Amygdala (tissue), 56 donors: ENCODE data around the gene GTF2H2.
"Not testable (repeated sequence)": the region's sequence is repeated elsewhere in the genome, so short reads cannot be mapped to it uniquely, and the experiment has no call there.

ENCODE experiments used
- DNase-seq, 56 donors: peaks; one replicate each; lab custom pipeline; 2025; lab: John Stamatoyannopoulos, UW

GTF2H2 gene

DNA sequence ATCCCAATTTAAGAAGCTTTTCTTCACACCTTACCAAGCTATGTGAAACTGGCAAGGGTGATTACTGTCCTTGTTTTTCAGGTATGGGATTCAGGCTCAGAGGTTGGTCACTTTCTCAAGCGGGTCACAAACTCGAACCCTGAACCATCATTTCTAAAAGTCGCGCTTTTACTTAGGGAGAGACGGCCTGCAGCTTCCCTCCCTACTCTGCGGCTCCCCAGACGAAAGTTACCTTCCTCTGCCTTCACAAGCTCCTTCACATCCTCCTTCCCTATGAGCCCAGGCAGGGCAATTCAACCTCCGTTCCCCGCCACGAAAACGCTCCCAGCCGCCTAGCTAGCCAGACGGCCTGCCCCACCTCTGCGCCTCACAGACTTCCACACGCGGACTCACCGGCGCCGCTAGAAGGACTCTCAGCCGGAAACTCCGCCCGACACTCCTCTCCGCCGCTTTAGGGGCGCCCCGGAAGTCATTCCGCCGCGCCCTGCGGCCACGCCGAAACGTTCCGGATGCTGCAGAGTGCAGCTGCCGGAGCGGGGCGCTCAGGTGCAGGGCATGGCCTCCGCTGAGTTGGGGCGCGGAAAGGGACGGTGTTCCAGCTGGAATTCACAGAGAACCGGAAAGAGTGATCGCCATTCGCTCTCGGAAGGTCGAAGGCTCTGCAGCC lies at the start of gene GTF2H2:
Gene GTF2H2, minus strand, starts transcription at position 415 of the 667 bp plus-strand sequence. CDS start 4,913 bp downstream, outside the sequence.
- DNase-seq: not testable (repeated sequence)

GRCh38 chr5:71109730-71110275 lies 42.3 kb upstream of the GTF2H2 start:
- DNase-seq: not testable (repeated sequence)

- not testable (repeated sequence) for DNase-seq
Measured at GRCh38 chr5:71099996-71100395, 32.5 kb upstream of the GTF2H2 start.

GRCh38 chr5:71097930-71098203 lies 30.4 kb upstream of the GTF2H2 start:
- DNase-seq: not testable (repeated sequence)

GRCh38 chr5:71097173-71097929 lies 29.9 kb upstream of the GTF2H2 start:
- not testable (repeated sequence) for DNase-seq

DNA sequence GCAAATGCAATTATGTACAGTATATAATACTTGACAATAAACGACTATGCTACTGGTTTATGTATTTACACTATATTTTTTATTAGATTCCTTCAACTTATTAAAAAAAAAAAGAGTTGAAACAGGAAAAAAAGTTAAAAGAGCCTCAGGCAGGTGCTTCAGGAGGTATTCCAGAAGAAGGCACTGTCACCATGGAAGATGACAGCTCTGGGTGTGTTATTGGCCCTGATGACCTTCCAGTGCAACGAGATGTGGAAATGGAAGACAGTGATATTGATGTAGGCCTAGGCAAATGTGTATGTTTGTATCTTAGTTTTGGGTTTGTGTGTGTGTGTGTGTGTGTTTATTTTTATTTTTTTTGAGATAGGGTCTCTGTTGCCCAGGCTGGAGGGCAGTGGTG lies 22.3 kb upstream of the GTF2H2 start:
- DNase-seq: not testable (repeated sequence)

GRCh38 chr5:71088754-71089153 lies 21.3 kb upstream of the GTF2H2 start:
- DNase-seq: not testable (repeated sequence)

DNA sequence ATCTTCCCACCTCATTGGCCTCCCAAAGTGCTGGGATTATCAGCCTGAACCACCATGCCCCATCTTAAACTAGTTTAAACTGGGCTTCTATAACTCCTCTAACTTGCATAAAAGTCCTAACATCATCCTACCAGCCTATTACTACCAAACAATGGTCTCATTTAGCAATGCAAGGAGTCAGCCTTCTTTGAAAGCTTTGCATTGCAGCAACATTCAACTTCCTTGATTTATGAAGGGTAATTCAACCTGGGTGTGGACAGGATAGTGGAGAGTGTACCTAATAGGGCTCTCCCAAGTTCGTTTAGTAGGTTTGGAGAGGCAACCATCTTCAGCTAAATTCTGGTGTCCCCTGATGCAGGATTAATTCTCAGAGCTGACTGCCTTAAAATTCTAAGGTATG lies 18.7 kb upstream of the GTF2H2 start:
- DNase-seq: not testable (repeated sequence)

DNA sequence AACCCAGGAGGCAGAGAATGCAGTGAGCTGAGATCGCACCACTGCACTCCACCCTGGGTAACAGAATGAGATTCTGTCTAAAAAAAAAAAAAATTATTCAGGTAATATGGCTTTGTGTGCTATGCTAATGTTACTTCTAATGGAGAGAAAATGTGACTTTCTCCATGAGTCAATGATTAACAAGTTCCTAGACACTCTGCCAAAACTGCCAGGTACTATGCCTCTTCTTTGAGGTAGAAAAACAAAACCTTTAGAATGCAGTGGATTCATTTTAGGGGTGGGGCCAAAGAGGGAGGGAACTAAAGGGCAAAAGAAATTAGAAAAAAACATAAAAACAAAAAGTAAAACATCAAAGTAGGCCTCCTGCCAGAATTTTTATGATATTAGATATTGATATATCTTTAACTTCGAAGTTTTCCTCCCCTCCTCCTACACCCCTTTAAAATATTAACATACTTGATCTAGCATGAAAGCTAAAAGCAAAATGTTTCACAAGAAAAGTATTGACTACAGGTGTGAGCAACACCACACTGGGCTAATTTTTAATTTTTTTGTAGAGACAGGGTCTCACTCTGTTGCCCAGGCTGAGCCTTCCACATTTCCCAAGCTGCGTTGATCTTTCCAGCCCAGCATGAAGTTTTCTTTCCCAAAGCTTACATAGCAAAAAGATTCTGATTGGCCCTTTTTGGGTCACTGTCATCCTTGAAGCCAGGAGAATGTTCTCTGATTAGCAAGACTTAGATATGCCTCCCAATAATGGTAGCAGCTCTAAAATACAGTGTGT lies 17.0 kb upstream of the GTF2H2 start:
- not testable (repeated sequence) for DNase-seq

DNA sequence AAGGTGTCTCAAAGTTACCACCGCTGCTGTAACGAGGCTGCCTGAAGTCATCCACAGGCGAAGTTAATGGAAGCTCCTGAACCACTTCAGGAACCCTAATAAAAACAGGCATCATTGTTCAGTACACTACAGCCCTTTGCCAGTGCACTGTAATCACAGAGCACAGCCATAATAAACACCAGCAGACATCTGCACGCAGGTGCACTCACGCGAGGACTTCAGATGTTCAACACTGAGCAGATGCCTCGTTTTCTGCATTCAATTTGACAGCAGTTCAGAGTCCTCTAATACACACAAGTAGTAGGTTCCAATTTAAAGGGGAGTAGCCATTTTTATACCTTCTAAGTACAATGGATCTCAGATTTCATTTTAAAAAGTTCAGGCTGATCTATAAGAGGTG lies 15.4 kb upstream of the GTF2H2 start:
- DNase-seq: not testable (repeated sequence)

- not testable (repeated sequence) for DNase-seq
Measured at GRCh38 chr5:71082340-71082739, 14.9 kb upstream of the GTF2H2 start.

DNA sequence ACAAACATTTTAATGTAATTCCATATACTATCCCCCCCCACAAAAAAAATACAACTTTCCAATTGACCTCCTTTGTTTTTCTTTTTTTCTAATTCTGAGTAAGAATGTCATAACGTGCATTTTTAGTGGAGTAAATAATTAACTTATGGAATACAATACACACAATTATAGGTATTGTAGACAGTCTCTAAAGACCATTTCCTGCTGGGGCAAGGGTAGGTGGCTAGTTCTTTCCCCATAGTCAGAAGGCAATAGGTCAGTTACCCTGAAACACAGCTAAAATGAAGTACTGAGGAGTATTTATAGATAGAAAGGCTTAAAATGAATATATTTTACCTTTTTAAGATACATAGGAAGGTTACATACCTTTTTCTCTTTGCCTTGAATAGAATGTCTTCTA lies 6.2 kb downstream of the GTF2H2 start:
- DNase-seq: not testable (repeated sequence)

GRCh38 chr5:71059426-71059825 lies 8.1 kb downstream of the GTF2H2 start:
- not testable (repeated sequence) for DNase-seq

- not testable (repeated sequence) for DNase-seq
Measured at GRCh38 chr5:71044808-71045207, 22.7 kb downstream of the GTF2H2 start.

- not testable (repeated sequence) for DNase-seq
Measured at GRCh38 chr5:71044128-71044527, 23.3 kb downstream of the GTF2H2 start.

DNA sequence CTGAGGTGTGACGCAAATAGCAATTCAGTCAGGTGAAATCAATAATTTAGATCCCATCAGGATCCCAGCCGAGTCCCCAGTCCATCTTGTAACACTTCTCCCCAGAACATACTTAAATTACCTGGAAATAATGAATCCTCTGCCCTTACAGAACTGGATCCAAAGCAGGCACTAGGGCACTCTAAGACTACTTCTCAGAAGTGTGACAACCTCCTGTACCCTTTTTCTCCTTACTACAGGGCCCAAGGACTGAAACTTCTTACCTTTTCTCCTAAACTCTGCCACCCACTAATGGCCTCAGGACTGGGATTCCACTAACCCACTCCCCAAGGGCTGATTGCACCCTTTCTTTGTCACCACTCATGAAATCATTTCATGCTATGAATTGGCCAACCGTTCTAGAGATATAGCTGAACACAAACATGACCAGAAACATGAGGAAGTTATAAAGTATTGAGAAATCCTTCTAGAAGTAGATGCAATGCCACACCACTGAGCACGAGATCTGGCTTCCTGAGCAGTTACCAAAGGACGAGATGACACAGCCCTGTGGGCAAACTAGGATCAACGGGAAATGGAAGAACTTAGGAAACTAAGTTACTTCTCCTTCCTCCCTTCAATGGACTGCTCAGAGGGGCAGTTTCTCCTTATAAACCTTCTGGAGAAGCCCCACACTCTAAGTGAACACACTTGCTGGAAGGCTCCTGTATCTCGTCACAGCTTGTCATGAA lies 36.3 kb downstream of the GTF2H2 start:
- DNase-seq: not testable (repeated sequence)

DNA sequence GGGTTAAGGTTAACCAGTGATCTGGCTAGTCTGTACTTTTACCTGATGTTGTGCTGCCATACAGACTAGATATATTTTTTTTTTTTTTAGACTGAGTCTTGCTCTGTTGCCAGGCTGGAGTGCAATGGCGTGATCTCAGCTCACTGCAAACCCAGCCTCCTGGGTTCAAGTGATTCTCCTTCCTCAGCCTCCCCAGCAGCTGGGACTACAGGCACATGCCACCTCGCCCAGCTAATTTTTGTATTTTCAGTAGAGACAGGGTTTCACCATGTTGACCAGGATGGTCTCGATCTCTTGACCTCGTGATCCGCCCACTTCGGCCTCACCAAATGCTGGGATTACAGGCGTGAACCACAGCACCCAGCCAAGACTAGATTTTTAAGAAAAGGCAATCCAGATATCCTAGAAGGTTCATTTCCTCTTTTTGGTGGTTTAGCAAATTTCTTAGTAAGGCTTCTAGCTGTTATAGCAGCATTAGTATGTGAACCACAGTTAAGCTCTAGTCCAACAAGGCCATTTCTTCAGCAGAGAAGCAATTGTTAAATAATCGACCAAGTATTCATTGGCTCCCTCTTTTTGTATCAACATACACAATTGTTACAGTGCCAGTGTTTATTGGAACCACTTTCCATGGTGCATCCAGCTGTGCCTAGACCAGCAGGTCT lies 42.1 kb downstream of the GTF2H2 start, which contains the start of gene NAIP:
Gene NAIP, minus strand, starts transcription at position 51 of the 665 bp plus-strand sequence. CDS start 12,424 bp downstream, outside the sequence.
- DNase-seq: not testable (repeated sequence)

GRCh38 chr5:71020643-71021042 lies 46.8 kb downstream of the GTF2H2 start:
- DNase-seq: not testable (repeated sequence)

GRCh38 chr5:71018376-71019005 lies 49.0 kb downstream of the GTF2H2 start:
- DNase-seq: not testable (repeated sequence)
